ENCODE data around the gene LTB4R2.

LTB4R2 gene

DNA sequence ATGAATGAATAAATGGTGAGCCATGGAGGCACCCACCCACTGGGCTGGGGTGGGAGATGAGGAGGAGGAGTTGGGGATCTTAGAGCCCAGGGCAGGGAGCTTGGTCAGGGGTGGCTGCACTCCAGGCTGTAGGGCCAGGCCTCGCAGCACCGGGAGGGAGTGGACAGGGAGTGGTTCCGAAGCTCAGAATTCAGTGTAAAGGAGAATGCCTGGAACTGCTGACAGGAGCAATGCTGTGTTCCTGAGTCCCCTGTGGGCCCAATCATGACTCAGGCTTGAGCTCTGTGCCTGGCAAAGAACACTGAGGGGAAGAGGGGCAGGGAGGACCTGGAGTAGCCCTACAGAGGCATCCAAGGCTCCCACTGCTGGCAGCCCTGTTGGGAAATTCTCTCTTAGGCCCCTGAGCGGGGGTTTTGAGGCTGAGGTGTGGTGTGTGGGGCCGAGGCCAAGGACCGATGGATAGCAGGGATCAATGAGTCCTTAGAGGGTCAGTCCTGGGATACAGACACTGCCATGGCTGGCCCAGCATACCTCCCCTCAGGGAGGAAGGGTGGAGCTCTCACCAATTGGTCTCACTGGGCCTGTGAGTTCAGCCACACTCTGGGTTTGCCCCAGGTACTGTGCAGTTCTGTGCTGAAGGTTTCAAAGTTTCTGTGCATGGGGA, 29.0 kb upstream of the LTB4R2 start (continued):
- TF ChIP-seq, protein P1, sequence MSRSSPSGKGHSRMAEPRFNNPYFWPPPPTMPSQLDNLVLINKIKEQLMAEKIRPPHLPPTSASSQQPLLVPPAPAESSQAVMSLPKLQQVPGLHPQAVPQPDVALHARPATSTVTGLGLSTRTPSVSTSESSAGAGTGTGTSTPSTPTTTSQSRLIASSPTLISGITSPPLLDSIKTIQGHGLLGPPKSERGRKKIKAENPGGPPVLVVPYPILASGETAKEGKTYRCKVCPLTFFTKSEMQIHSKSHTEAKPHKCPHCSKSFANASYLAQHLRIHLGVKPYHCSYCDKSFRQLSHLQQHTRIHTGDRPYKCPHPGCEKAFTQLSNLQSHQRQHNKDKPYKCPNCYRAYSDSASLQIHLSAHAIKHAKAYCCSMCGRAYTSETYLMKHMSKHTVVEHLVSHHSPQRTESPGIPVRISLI (tag by site-specific recombination; IDR thresholded peaks at IDR 0.05), result no peak
- TF ChIP-seq, protein P2, sequence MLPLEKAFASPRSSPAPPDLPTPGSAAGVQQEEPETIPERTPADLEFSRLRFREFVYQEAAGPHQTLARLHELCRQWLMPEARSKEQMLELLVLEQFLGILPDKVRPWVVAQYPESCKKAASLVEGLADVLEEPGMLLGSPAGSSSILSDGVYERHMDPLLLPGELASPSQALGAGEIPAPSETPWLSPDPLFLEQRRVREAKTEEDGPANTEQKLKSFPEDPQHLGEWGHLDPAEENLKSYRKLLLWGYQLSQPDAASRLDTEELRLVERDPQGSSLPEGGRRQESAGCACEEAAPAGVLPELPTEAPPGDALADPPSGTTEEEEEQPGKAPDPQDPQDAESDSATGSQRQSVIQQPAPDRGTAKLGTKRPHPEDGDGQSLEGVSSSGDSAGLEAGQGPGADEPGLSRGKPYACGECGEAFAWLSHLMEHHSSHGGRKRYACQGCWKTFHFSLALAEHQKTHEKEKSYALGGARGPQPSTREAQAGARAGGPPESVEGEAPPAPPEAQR (tag by site-specific recombination; IDR thresholded peaks at IDR 0.05), result no peak
- TF ChIP-seq, protein P3, sequence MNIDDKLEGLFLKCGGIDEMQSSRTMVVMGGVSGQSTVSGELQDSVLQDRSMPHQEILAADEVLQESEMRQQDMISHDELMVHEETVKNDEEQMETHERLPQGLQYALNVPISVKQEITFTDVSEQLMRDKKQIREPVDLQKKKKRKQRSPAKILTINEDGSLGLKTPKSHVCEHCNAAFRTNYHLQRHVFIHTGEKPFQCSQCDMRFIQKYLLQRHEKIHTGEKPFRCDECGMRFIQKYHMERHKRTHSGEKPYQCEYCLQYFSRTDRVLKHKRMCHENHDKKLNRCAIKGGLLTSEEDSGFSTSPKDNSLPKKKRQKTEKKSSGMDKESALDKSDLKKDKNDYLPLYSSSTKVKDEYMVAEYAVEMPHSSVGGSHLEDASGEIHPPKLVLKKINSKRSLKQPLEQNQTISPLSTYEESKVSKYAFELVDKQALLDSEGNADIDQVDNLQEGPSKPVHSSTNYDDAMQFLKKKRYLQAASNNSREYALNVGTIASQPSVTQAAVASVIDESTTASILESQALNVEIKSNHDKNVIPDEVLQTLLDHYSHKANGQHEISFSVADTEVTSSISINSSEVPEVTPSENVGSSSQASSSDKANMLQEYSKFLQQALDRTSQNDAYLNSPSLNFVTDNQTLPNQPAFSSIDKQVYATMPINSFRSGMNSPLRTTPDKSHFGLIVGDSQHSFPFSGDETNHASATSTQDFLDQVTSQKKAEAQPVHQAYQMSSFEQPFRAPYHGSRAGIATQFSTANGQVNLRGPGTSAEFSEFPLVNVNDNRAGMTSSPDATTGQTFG (tag by site-specific recombination; IDR thresholded peaks at IDR 0.05; ENCODE audit: borderline replicate concordance), result no peak

DNA sequence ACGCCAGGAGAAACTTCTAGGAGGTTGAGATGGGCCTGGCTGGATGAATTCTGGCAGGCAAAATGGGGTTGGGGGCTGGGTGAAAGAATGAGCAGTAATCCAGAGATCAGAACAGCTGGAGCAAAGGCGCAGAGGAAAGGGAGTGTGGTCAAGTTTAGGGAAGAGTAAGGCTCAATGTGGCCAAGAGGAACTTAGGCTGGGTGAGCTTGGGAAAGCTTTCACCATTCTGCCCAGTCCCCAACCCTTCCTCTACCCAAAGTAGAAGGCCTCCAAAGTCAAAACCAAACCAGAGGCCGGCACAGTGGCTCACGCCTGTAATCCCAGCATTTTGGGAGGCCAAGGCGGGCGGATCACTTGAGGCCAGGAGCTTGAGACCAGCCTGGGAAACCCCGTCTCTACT, 28.3 kb upstream of the LTB4R2 start:
- Histone ChIP-seq H3K36me3 (ENCODE audit: control insufficient read depth in 2 of 2, insufficient read depth in 1 of 2, low read length in 2 of 2) (no peaks in the 10 kb centered on the region), H3K9me3 (ENCODE audit: control insufficient read depth, insufficient read depth, low read depth, low read length) (no peaks in the 10 kb centered on the region), H3K4me1 (ENCODE audit: control insufficient read depth, insufficient read depth, low read length) (no peaks in the 10 kb centered on the region), H3K4me3 (ENCODE audit: low read depth, low read length) (no peak overlapping the region), H3K27ac (ENCODE audit: extremely low read depth, low read depth, low read length) (no peak overlapping the region)
- CTCF ChIA-PET, result interaction anchor here (1.4 to 1.5 kb wide), 2 partner anchors 11 to 16 kb away, joined by 4 read pairs; partner anchors contain the start of gene RABGGTA
- POLR2A ChIA-PET, result interaction anchor here (2.9 kb wide), 1 partner anchor 10 kb away, joined by 14 read pairs; the partner anchor contains the start of gene RABGGTA
- TF ChIP-seq ZNF112 (tag by site-specific recombination; IDR thresholded peaks at IDR 0.05), result no peak
- TF ChIP-seq, protein P4, sequence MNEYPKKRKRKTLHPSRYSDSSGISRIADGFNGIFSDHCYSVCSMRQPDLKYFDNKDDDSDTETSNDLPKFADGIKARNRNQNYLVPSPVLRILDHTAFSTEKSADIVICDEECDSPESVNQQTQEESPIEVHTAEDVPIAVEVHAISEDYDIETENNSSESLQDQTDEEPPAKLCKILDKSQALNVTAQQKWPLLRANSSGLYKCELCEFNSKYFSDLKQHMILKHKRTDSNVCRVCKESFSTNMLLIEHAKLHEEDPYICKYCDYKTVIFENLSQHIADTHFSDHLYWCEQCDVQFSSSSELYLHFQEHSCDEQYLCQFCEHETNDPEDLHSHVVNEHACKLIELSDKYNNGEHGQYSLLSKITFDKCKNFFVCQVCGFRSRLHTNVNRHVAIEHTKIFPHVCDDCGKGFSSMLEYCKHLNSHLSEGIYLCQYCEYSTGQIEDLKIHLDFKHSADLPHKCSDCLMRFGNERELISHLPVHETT (tag by site-specific recombination; IDR thresholded peaks at IDR 0.05), result no peak
- no peak for TF ChIP-seq ZNF157 (tag by site-specific recombination; IDR thresholded peaks at IDR 0.05)
- TF ChIP-seq TCF7L2 (IDR thresholded peaks at IDR 0.05; ENCODE audit: borderline replicate concordance, low read depth, low read length), result no peak
- no peak for TF ChIP-seq ZNF843 (tag by site-specific recombination; IDR thresholded peaks at IDR 0.05)

DNA sequence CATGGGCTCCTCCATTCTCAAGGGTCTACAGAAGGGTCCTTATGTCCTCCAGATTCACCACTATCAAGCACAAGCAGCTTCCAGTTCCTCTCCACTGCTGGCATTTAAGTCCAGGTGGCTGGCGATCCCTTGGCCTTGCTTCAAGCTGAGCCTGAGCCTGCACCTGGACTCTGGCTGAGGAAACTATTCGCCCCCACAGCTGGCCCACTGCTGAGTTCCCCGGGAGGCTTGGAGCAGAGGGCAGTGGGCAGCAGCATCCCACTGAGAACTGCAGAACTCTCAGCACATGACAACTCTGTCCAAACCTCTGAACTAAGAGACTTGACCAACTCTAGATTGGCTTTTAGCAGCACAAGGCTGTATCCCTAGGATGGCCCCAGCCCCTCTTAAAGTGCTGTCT, 27.2 kb upstream of the LTB4R2 start:
- ChIA-PET CTCF (interaction anchor here (1.0 to 2.0 kb wide), 6 partner anchors 10 to 149 kb away, joined by 3 to 7 read pairs (median 4); partner anchors contain the start of genes RABGGTA and TINF2), POLR2A (interaction anchor here (1.4 to 2.9 kb wide), 4 partner anchors 9 to 40 kb away, joined by 3 to 14 read pairs (median 10); partner anchors contain the start of genes RABGGTA and TINF2)
- Histone ChIP-seq H3K9me3 (ENCODE audit: control insufficient read depth, insufficient read depth, low read depth, low read length) (no peaks in the 10 kb centered on the region), H3K4me3 (ENCODE audit: low read depth, low read length) (no peak overlapping the region), H3K4me1 (ENCODE audit: control insufficient read depth, insufficient read depth, low read length) (no peaks in the 10 kb centered on the region), H3K27ac (ENCODE audit: extremely low read depth, low read depth, low read length) (no peak overlapping the region), H3K36me3 (ENCODE audit: control insufficient read depth in 2 of 2, insufficient read depth in 1 of 2, low read length in 2 of 2) (no peaks in the 10 kb centered on the region)
- TF ChIP-seq ZNF544 (tag by site-specific recombination; IDR thresholded peaks at IDR 0.05) (no peak), ZNF24 (tag by site-specific recombination; IDR thresholded peaks at IDR 0.05) (no peak), ZNF843 (tag by site-specific recombination; IDR thresholded peaks at IDR 0.05) (no peak), ZNF202 (tag by site-specific recombination; IDR thresholded peaks at IDR 0.05; ENCODE audit: borderline replicate concordance) (no peak), SP7 (tag by site-specific recombination; IDR thresholded peaks at IDR 0.05) (no peak), ZIC2 (tag by site-specific recombination; IDR thresholded peaks at IDR 0.05) (peak; percentile 59), ZFHX2 (tag by site-specific recombination; conservative IDR thresholded peaks at IDR 0.05) (no peak), ZXDB (tag by site-specific recombination; IDR thresholded peaks at IDR 0.05) (no peak), ZNF404 (tag by site-specific recombination; IDR thresholded peaks at IDR 0.05) (no peak), ZNF366 (tag by site-specific recombination; conservative IDR thresholded peaks at IDR 0.05) (no peak), EGR2 (tag by site-specific recombination; IDR thresholded peaks at IDR 0.05; ENCODE audit: low read depth) (0 out of 2 replicates have a peak, but pooled peaks have one; percentile 33)
- TF ChIP-seq, protein P5, sequence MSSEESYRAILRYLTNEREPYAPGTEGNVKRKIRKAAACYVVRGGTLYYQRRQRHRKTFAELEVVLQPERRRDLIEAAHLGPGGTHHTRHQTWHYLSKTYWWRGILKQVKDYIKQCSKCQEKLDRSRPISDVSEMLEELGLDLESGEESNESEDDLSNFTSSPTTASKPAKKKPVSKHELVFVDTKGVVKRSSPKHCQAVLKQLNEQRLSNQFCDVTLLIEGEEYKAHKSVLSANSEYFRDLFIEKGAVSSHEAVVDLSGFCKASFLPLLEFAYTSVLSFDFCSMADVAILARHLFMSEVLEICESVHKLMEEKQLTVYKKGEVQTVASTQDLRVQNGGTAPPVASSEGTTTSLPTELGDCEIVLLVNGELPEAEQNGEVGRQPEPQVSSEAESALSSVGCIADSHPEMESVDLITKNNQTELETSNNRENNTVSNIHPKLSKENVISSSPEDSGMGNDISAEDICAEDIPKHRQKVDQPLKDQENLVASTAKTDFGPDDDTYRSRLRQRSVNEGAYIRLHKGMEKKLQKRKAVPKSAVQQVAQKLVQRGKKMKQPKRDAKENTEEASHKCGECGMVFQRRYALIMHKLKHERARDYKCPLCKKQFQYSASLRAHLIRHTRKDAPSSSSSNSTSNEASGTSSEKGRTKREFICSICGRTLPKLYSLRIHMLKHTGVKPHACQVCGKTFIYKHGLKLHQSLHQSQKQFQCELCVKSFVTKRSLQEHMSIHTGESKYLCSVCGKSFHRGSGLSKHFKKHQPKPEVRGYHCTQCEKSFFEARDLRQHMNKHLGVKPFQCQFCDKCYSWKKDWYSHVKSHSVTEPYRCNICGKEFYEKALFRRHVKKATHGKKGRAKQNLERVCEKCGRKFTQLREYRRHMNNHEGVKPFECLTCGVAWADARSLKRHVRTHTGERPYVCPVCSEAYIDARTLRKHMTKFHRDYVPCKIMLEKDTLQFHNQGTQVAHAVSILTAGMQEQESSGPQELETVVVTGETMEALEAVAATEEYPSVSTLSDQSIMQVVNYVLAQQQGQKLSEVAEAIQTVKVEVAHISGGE (tag by site-specific recombination; conservative IDR thresholded peaks at IDR 0.05; ENCODE audit: low read depth), result no peak
- TF ChIP-seq, protein P1 (tag by site-specific recombination; IDR thresholded peaks at IDR 0.05), result no peak
